Activated naive CD4-positive, alpha-beta T cell treated with anti-CD3 and anti-CD28 coated beads, Interleukin-2, amount 50 U/mL, for 72 hours (primary cell): ENCODE measurements around the gene BZW2. TPM values are rescaled to one million over a fixed set of nuclear protein-coding genes. Genes with fewer than 3 reads are reported as not detected.
A peak's percentile ranks its signal among the peaks of the same experiment; 100 is the strongest.

Source experiments
- ATAC-seq, 2 donors: fragments of 150-1000 bp; cut with Tn5 transposase; 2 replicates each; pipeline ENCODE4 v1.10.0; 2021; ENCODE audit warnings: mild to moderate bottlenecking in 2 of 2, moderate library complexity in 2 of 2
- DNase-seq, 2 donors: peaks; one replicate each; pipeline ENCODE4 v3.0.0; 2021 to 2022; ENCODE audit warnings: low spot score in 2 of 2
- H3K27ac Mint-ChIP-seq, 2 donors: one replicate each; pipeline ENCODE4 v1.8.0; 2022; ENCODE audit warnings: mild to moderate bottlenecking in 2 of 2, mixed read lengths in 2 of 2
- H3K36me3 Mint-ChIP-seq, 2 donors: one replicate each; pipeline ENCODE4 v1.8.0; 2022; ENCODE audit warnings: mixed read lengths in 2 of 2
- H3K9me3 Mint-ChIP-seq, 2 donors: one replicate each; pipeline ENCODE4 v1.8.0; 2022; ENCODE audit warnings: mixed read lengths in 2 of 2
- total RNA-seq, 2 donors: library from RNA; stranded (reverse); gene quantifications; one replicate each; pipeline ENCODE4 v1.2.3, GENCODE V29; 2022

BZW2 gene
- total RNA-seq, 2 donors from 2014 or later, result 83.2 to 94.1 TPM

GRCh38 chr7:16721541-16721940 is 75.6 kb downstream of the BZW2 start:
- H3K27ac Mint-ChIP-seq, result no peak overlapping the region
- ATAC-seq, result peak in 1 of 2 donors; percentile 43
- no peaks in the 10 kb centered on the region for H3K9me3 Mint-ChIP-seq
- DNase-seq, result no peak
- H3K36me3 Mint-ChIP-seq, result peaks cover 0 to 4% of the 10 kb centered on the region in 2 donors

- DNase-seq, result no peak
- Mint-ChIP-seq H3K27ac (no peak overlapping the region), H3K36me3 (peaks cover 0 to 4% of the 10 kb centered on the region in 2 donors), H3K9me3 (no peaks in the 10 kb centered on the region)
- ATAC-seq, result no peak
Observed at GRCh38 chr7:16724344-16724743, 78.4 kb downstream of the BZW2 start.

GRCh38 chr7:16726189-16726588 is 80.2 kb downstream of the BZW2 start:
- ATAC-seq, result no peak
- H3K27ac Mint-ChIP-seq, result no peak overlapping the region

GRCh38 chr7:16727736-16728135 is 81.8 kb downstream of the BZW2 start:
- ATAC-seq (no peak), DNase-seq (no peak)
- Mint-ChIP-seq H3K36me3 (no peaks in the 10 kb centered on the region), H3K9me3 (no peaks in the 10 kb centered on the region), H3K27ac (no peak overlapping the region)

More at GRCh38 chr7:16726189-16726588, 80.2 kb downstream of the BZW2 start:
- DNase-seq, result no peak
- Mint-ChIP-seq H3K9me3 (no peaks in the 10 kb centered on the region), H3K36me3 (no peaks in the 10 kb centered on the region)

- H3K36me3 Mint-ChIP-seq, result no peaks in the 10 kb centered on the region
- no peak for DNase-seq
- no peak overlapping the region for H3K27ac Mint-ChIP-seq
- no peaks in the 10 kb centered on the region for H3K9me3 Mint-ChIP-seq
- ATAC-seq, result no peak
Observed at GRCh38 chr7:16728811-16729210, 82.8 kb downstream of the BZW2 start.

GRCh38 chr7:16729541-16729940 is 83.6 kb downstream of the BZW2 start:
- no peak for DNase-seq
- Mint-ChIP-seq H3K9me3 (no peaks in the 10 kb centered on the region), H3K27ac (no peak overlapping the region), H3K36me3 (no peaks in the 10 kb centered on the region)
- no peak for ATAC-seq

- Mint-ChIP-seq H3K9me3 (no peaks in the 10 kb centered on the region), H3K36me3 (no peaks in the 10 kb centered on the region), H3K27ac (no peak overlapping the region)
- no peak for ATAC-seq
- no peak for DNase-seq
Observed at GRCh38 chr7:16730937-16731336, 85.0 kb downstream of the BZW2 start.

GRCh38 chr7:16732828-16733227 is 86.8 kb downstream of the BZW2 start:
- H3K9me3 Mint-ChIP-seq, result no peaks in the 10 kb centered on the region
- no peak overlapping the region for H3K27ac Mint-ChIP-seq
- H3K36me3 Mint-ChIP-seq, result no peaks in the 10 kb centered on the region
- DNase-seq, result no peak
- no peak for ATAC-seq

- Mint-ChIP-seq H3K9me3 (no peaks in the 10 kb centered on the region), H3K36me3 (no peaks in the 10 kb centered on the region), H3K27ac (no peak overlapping the region)
- DNase-seq (no peak), ATAC-seq (no peak)
Observed at GRCh38 chr7:16734148-16734726, 88.3 kb downstream of the BZW2 start.

- no peaks in the 10 kb centered on the region for H3K36me3 Mint-ChIP-seq
- DNase-seq (no peak), ATAC-seq (no peak)
- H3K9me3 Mint-ChIP-seq, result no peaks in the 10 kb centered on the region
- H3K27ac Mint-ChIP-seq, result no peak overlapping the region
Observed at GRCh38 chr7:16735020-16735419, 89.0 kb downstream of the BZW2 start.

GRCh38 chr7:16738011-16738688 is 92.2 kb downstream of the BZW2 start:
- Mint-ChIP-seq H3K9me3 (no peaks in the 10 kb centered on the region), H3K36me3 (no peaks in the 10 kb centered on the region), H3K27ac (no peak overlapping the region)
- ATAC-seq, result no peak
- DNase-seq, result no peak

- DNase-seq (no peak), ATAC-seq (peak; percentile 40 to 94)
- Mint-ChIP-seq H3K36me3 (no peaks in the 10 kb centered on the region), H3K9me3 (no peaks in the 10 kb centered on the region), H3K27ac (no peak overlapping the region)
Observed at GRCh38 chr7:16739863-16740622, 94.1 kb downstream of the BZW2 start.

- Mint-ChIP-seq H3K36me3 (no peaks in the 10 kb centered on the region), H3K9me3 (no peaks in the 10 kb centered on the region), H3K27ac (no peak overlapping the region)
- no peak for DNase-seq
- no peak for ATAC-seq
Observed at GRCh38 chr7:16740623-16740953, 94.6 kb downstream of the BZW2 start.

- DNase-seq, result no peak
- no peaks in the 10 kb centered on the region for H3K36me3 Mint-ChIP-seq
Observed at GRCh38 chr7:16740996-16741395, 95.0 kb downstream of the BZW2 start.

GRCh38 chr7:16741676-16742075 is 95.7 kb downstream of the BZW2 start:
- ATAC-seq (no peak), DNase-seq (no peak)
- no peaks in the 10 kb centered on the region for H3K36me3 Mint-ChIP-seq

More at GRCh38 chr7:16740996-16741395, 95.0 kb downstream of the BZW2 start:
- no peak for ATAC-seq
- Mint-ChIP-seq H3K27ac (no peak overlapping the region), H3K9me3 (no peaks in the 10 kb centered on the region)

GRCh38 chr7:16742547-16742946 is 96.6 kb downstream of the BZW2 start:
- ATAC-seq, result no peak
- Mint-ChIP-seq H3K27ac (no peak overlapping the region), H3K36me3 (no peaks in the 10 kb centered on the region), H3K9me3 (no peaks in the 10 kb centered on the region)
- DNase-seq, result no peak

More at GRCh38 chr7:16741676-16742075, 95.7 kb downstream of the BZW2 start:
- Mint-ChIP-seq H3K9me3 (no peaks in the 10 kb centered on the region), H3K27ac (no peak overlapping the region)

- no peak for DNase-seq
- no peak overlapping the region for H3K27ac Mint-ChIP-seq
- H3K9me3 Mint-ChIP-seq, result no peaks in the 10 kb centered on the region
- no peaks in the 10 kb centered on the region for H3K36me3 Mint-ChIP-seq
- ATAC-seq, result no peak
Observed at GRCh38 chr7:16743236-16743635, 97.3 kb downstream of the BZW2 start.
